ENCODE data around the gene CYP27B1.

CYP27B1 gene

GRCh38 chr12:57756406-57757341 is 10.2 kb downstream of the CYP27B1 start:
- Histone ChIP-seq H3K27ac (ENCODE audit: low read length) (no peak overlapping the region), H3K4me1 (ENCODE audit: control insufficient read depth, insufficient read depth, low read length) (peaks cover 18% of the 10 kb centered on the region), H3K9me3 (ENCODE audit: control insufficient read depth in 2 of 2, low read length in 2 of 2) (no peaks in the 10 kb centered on the region), H3K9ac (ENCODE audit: low read length in 2 of 2) (peak overlapping the region in 1 of 2 donors; percentile 36), H3K4me3 (ENCODE audit: low read length in 2 of 2) (peak overlapping the region; percentile 33 to 77), H3K36me3 (ENCODE audit: control insufficient read depth in 2 of 2, insufficient read depth in 2 of 2, low read length in 2 of 2) (peaks cover 17% of the 10 kb centered on the region in 2 donors), H3K27me3 (ENCODE audit: control insufficient read depth in 1 of 2, insufficient read depth in 2 of 2, low read length in 2 of 2) (peaks cover 4 to 5% of the 10 kb centered on the region in 2 donors)

- peaks cover 28% of the 10 kb centered on the region for H3K4me1 ChIP-seq (ENCODE audit: control insufficient read depth, insufficient read depth, low read length)
Measured at GRCh38 chr12:57755454-57756372, 11.2 kb downstream of the CYP27B1 start.

GRCh38 chr12:57755194-57755453 is 11.8 kb downstream of the CYP27B1 start:
- Histone ChIP-seq H3K4me3 (ENCODE audit: low read length in 2 of 2) (peak overlapping the region in 1 of 2 donors; percentile 77), H3K36me3 (ENCODE audit: control insufficient read depth in 2 of 2, insufficient read depth in 2 of 2, low read length in 2 of 2) (peaks cover 21 to 26% of the 10 kb centered on the region in 2 donors), H3K9ac (ENCODE audit: low read length in 2 of 2) (no peak overlapping the region), H3K4me1 (ENCODE audit: control insufficient read depth, insufficient read depth, low read length) (peaks cover 29% of the 10 kb centered on the region), H3K27me3 (ENCODE audit: control insufficient read depth in 1 of 2, insufficient read depth in 2 of 2, low read length in 2 of 2) (no peaks in the 10 kb centered on the region), H3K9me3 (ENCODE audit: control insufficient read depth in 2 of 2, low read length in 2 of 2) (no peaks in the 10 kb centered on the region), H3K27ac (ENCODE audit: low read length) (no peak overlapping the region)

More at GRCh38 chr12:57755454-57756372, 11.2 kb downstream of the CYP27B1 start:
- Histone ChIP-seq H3K27ac (ENCODE audit: low read length) (no peak overlapping the region), H3K36me3 (ENCODE audit: control insufficient read depth in 2 of 2, insufficient read depth in 2 of 2, low read length in 2 of 2) (peaks cover 17 to 21% of the 10 kb centered on the region in 2 donors), H3K9ac (ENCODE audit: low read length in 2 of 2) (peak overlapping the region; percentile 51), H3K9me3 (ENCODE audit: control insufficient read depth in 2 of 2, low read length in 2 of 2) (no peaks in the 10 kb centered on the region), H3K4me3 (ENCODE audit: low read length in 2 of 2) (peak overlapping the region; percentile 33 to 77), H3K27me3 (ENCODE audit: control insufficient read depth in 1 of 2, insufficient read depth in 2 of 2, low read length in 2 of 2) (no peaks in the 10 kb centered on the region)

GRCh38 chr12:57754411-57755193 is 12.3 kb downstream of the CYP27B1 start, which contains the start of gene MARCHF9:
TSS of gene MARCHF9 (plus strand) at chr12:57755103. CDS start at chr12:57755529, 426 bp downstream.
- H3K36me3 ChIP-seq (ENCODE audit: control insufficient read depth in 2 of 2, insufficient read depth in 2 of 2, low read length in 2 of 2) = peaks cover 21 to 27% of the 10 kb centered on the region in 2 donors

GRCh38 chr12:57753756-57754337 is 13.0 kb downstream of the CYP27B1 start:
- no peaks in the 10 kb centered on the region for H3K27me3 ChIP-seq (ENCODE audit: control insufficient read depth in 1 of 2, insufficient read depth in 2 of 2, low read length in 2 of 2)
- no peaks in the 10 kb centered on the region for H3K9me3 ChIP-seq (ENCODE audit: control insufficient read depth in 2 of 2, low read length in 2 of 2)
- H3K27ac ChIP-seq (ENCODE audit: low read length) = no peak overlapping the region
- peak overlapping the region in 1 of 2 donors; percentile 77 for H3K4me3 ChIP-seq (ENCODE audit: low read length in 2 of 2)
- H3K36me3 ChIP-seq (ENCODE audit: control insufficient read depth in 2 of 2, insufficient read depth in 2 of 2, low read length in 2 of 2) = peaks cover 18 to 23% of the 10 kb centered on the region in 2 donors
- peaks cover 29% of the 10 kb centered on the region for H3K4me1 ChIP-seq (ENCODE audit: control insufficient read depth, insufficient read depth, low read length)
- no peak overlapping the region for H3K9ac ChIP-seq (ENCODE audit: low read length in 2 of 2)

More at GRCh38 chr12:57754411-57755193, 12.3 kb downstream of the CYP27B1 start, which contains the start of gene MARCHF9:
- H3K4me1 ChIP-seq (ENCODE audit: control insufficient read depth, insufficient read depth, low read length) = peaks cover 29% of the 10 kb centered on the region
- H3K9ac ChIP-seq (ENCODE audit: low read length in 2 of 2) = peak within 1 kb of the TSS; percentile 51
- H3K4me3 ChIP-seq (ENCODE audit: low read length in 2 of 2) = peak within 1 kb of the TSS; percentile 70 to 77
- no peak within 1 kb of the TSS for H3K27ac ChIP-seq (ENCODE audit: low read length)
- H3K9me3 ChIP-seq (ENCODE audit: control insufficient read depth in 2 of 2, low read length in 2 of 2) = no peaks in the 10 kb centered on the region
- H3K27me3 ChIP-seq (ENCODE audit: control insufficient read depth in 1 of 2, insufficient read depth in 2 of 2, low read length in 2 of 2) = no peaks in the 10 kb centered on the region

GRCh38 chr12:57752668-57753000 is 14.2 kb downstream of the CYP27B1 start:
- H3K27ac ChIP-seq (ENCODE audit: low read length) = no peak overlapping the region
- H3K9me3 ChIP-seq (ENCODE audit: control insufficient read depth in 2 of 2, low read length in 2 of 2) = no peaks in the 10 kb centered on the region
- peaks cover 14 to 15% of the 10 kb centered on the region in 2 donors for H3K36me3 ChIP-seq (ENCODE audit: control insufficient read depth in 2 of 2, insufficient read depth in 2 of 2, low read length in 2 of 2)
- H3K9ac ChIP-seq (ENCODE audit: low read length in 2 of 2) = peak overlapping the region in 1 of 2 donors; percentile 65
- H3K4me1 ChIP-seq (ENCODE audit: control insufficient read depth, insufficient read depth, low read length) = peaks cover 29% of the 10 kb centered on the region
- H3K27me3 ChIP-seq (ENCODE audit: control insufficient read depth in 1 of 2, insufficient read depth in 2 of 2, low read length in 2 of 2) = no peaks in the 10 kb centered on the region
- peak overlapping the region; percentile 78 to 87 for H3K4me3 ChIP-seq (ENCODE audit: low read length in 2 of 2)

- H3K9me3 ChIP-seq (ENCODE audit: control insufficient read depth in 2 of 2, low read length in 2 of 2) = no peaks in the 10 kb centered on the region
- H3K9ac ChIP-seq (ENCODE audit: low read length in 2 of 2) = peak within 1 kb of the TSS; percentile 88 to 92
- no peaks in the 10 kb centered on the region for H3K27me3 ChIP-seq (ENCODE audit: control insufficient read depth in 1 of 2, insufficient read depth in 2 of 2, low read length in 2 of 2)
- H3K27ac ChIP-seq (ENCODE audit: low read length) = peak within 1 kb of the TSS; percentile 80
- peaks cover 29% of the 10 kb centered on the region for H3K4me1 ChIP-seq (ENCODE audit: control insufficient read depth, insufficient read depth, low read length)
- H3K4me3 ChIP-seq (ENCODE audit: low read length in 2 of 2) = peak within 1 kb of the TSS; percentile 78 to 87
- peaks cover 15% of the 10 kb centered on the region in 2 donors for H3K36me3 ChIP-seq (ENCODE audit: control insufficient read depth in 2 of 2, insufficient read depth in 2 of 2, low read length in 2 of 2)
Measured at GRCh38 chr12:57751788-57752667, 14.8 kb downstream of the CYP27B1 start, which contains the start of gene CDK4. TSS of gene CDK4 (minus strand) at chr12:57752310. CDS start at chr12:57751717, 593 bp downstream.

- peaks cover 15% of the 10 kb centered on the region in 2 donors for H3K36me3 ChIP-seq (ENCODE audit: control insufficient read depth in 2 of 2, insufficient read depth in 2 of 2, low read length in 2 of 2)
- no peaks in the 10 kb centered on the region for H3K9me3 ChIP-seq (ENCODE audit: control insufficient read depth in 2 of 2, low read length in 2 of 2)
- no peaks in the 10 kb centered on the region for H3K27me3 ChIP-seq (ENCODE audit: control insufficient read depth in 1 of 2, insufficient read depth in 2 of 2, low read length in 2 of 2)
- H3K4me3 ChIP-seq (ENCODE audit: low read length in 2 of 2) = peak overlapping the region; percentile 73 to 87
- H3K27ac ChIP-seq (ENCODE audit: low read length) = peak overlapping the region; percentile 80
- peak overlapping the region; percentile 88 to 92 for H3K9ac ChIP-seq (ENCODE audit: low read length in 2 of 2)
- peaks cover 29% of the 10 kb centered on the region for H3K4me1 ChIP-seq (ENCODE audit: control insufficient read depth, insufficient read depth, low read length)
Measured at GRCh38 chr12:57751432-57751787, 15.5 kb downstream of the CYP27B1 start.
